GM12873 (cell line): ENCODE data around the gene AP4M1.

ENCODE experiments used
- CTCF ChIP-seq: IDR thresholded peaks from 2 replicates; pipeline ENCODE4 v1.5.1; 2012; ENCODE audit warnings: low read depth, mild to moderate bottlenecking, moderate library complexity, low read length, control low read depth; ENCODE audit not compliant: insufficient read depth; ENCODE audit errors: missing control alignments

The AP4M1 gene

GRCh38 chr7:100087055-100087750 lies 14.2 kb upstream of the AP4M1 start:
- no peak for TF ChIP-seq CTCF

- TF ChIP-seq CTCF = no peak
These were observed 13.3 kb upstream of the AP4M1 start for GRCh38 chr7:100088095-100088620.

GRCh38 chr7:100088621-100089457 lies 12.6 kb upstream of the AP4M1 start, which contains the start of gene COPS6:
Gene COPS6 (plus strand): TSS chr7:100088969. CDS start chr7:100088991, 22 bp downstream.
- no peak for TF ChIP-seq CTCF

- TF ChIP-seq CTCF = no peak
These were observed 11.8 kb upstream of the AP4M1 start for GRCh38 chr7:100089458-100090196.

- TF ChIP-seq CTCF = no peak
These were observed 10.7 kb upstream of the AP4M1 start for GRCh38 chr7:100090527-100091410.

GRCh38 chr7:100091411-100092181 lies 9.8 kb upstream of the AP4M1 start:
- peak; percentile 29 for TF ChIP-seq CTCF
